Endothelial cell of umbilical vein (primary cell): ENCODE results near the gene DOCK1.

Experiments used
- CTCF ChIP-seq, 2 donors: IDR thresholded peaks; 1 replicate in 1 of 2; 2 replicates in 1 of 2; pipeline ENCODE4 v1.5.1; 2011; ENCODE audit warnings: low read length in 2 of 2, mild to moderate bottlenecking in 2 of 2, moderate library complexity in 2 of 2, control low read depth in 1 of 2, inconsistent platforms in 1 of 2, low read depth in 1 of 2; ENCODE audit not compliant: insufficient read depth in 1 of 2; ENCODE audit errors: extremely low read depth in 1 of 2
- MAX ChIP-seq: IDR thresholded peaks from 2 replicates; pipeline ENCODE4 v1.6.1; 2011; ENCODE audit not compliant: insufficient read depth, insufficient read length
- POLR2A ChIP-seq: IDR thresholded peaks from 2 replicates; pipeline ENCODE4 v1.6.1; 2012; ENCODE audit warnings: low read depth, mild to moderate bottlenecking, control low read depth, low read length
- POLR2AphosphoS5 ChIP-seq: IDR thresholded peaks from 2 replicates; pipeline ENCODE4 v1.6.1; 2012; ENCODE audit warnings: low read depth, mild to moderate bottlenecking, control low read depth, low read length, moderate library complexity; ENCODE audit not compliant: insufficient read depth

- TF ChIP-seq CTCF (IDR thresholded peaks at IDR 0.05; ENCODE audit: extremely low read depth in 1 of 2, insufficient read depth in 1 of 2, low read depth in 1 of 2, low read length in 2 of 2) (no peak), POLR2AphosphoS5 (no peak), POLR2A (no peak), MAX (no peak)
Measured at GRCh38 chr10:127456122-127456521, 550.9 kb downstream of the DOCK1 start.
